Mesendoderm (in vitro differentiated cells): ENCODE measurements around the gene IL6.
"Not testable (repeated sequence)": the region's sequence is repeated elsewhere in the genome, so short reads cannot be mapped to it uniquely, and the experiment has no call there.

ENCODE experiments used
- DNase-seq: peaks from one replicate; pipeline ENCODE4 v3.0.0; 2013
- H2AK5ac ChIP-seq: 2 replicates; pipeline ENCODE4 v1.6.1; 2013; ENCODE audit warnings: low read length, inconsistent platforms
- H2BK120ac ChIP-seq: 2 replicates; pipeline ENCODE4 v1.6.1; 2013; ENCODE audit warnings: low read depth, mild to moderate bottlenecking, low read length, moderate library complexity, mixed read lengths
- H2BK15ac ChIP-seq: replicated peaks from 2 replicates; pipeline ENCODE4 v1.6.1; 2013; ENCODE audit warnings: low read depth, mild to moderate bottlenecking, moderate library complexity
- H2BK5ac ChIP-seq: 2 replicates; pipeline ENCODE4 v1.6.1; 2013; ENCODE audit warnings: low read length, inconsistent platforms
- H3K18ac ChIP-seq: 2 replicates; pipeline ENCODE4 v1.6.1; 2013; ENCODE audit warnings: mild to moderate bottlenecking, low read length, mixed read lengths
- H3K23ac ChIP-seq: one replicate; pipeline ENCODE4 v1.6.1; 2013; ENCODE audit warnings: low read length
- H3K27ac ChIP-seq: 2 replicates; pipeline ENCODE4 v1.5.1; 2013; ENCODE audit warnings: low read depth, mild to moderate bottlenecking, inconsistent platforms, low read length, moderate library complexity
- H3K27me3 ChIP-seq: 2 replicates; pipeline ENCODE4 v1.6.1; 2013; ENCODE audit warnings: low read length, control low read depth, mild to moderate bottlenecking, inconsistent platforms; ENCODE audit not compliant: insufficient read depth, poor library complexity
- H3K36me3 ChIP-seq: 2 replicates; pipeline ENCODE4 v1.6.1; 2013; ENCODE audit warnings: low read length, inconsistent platforms; ENCODE audit not compliant: control insufficient read depth, insufficient read depth
- H3K4ac ChIP-seq: one replicate; pipeline ENCODE4 v1.6.1; 2013; ENCODE audit warnings: low read depth, mild to moderate bottlenecking, low read length, moderate library complexity
- H3K4me1 ChIP-seq: 2 replicates; pipeline ENCODE4 v1.6.1; 2013; ENCODE audit warnings: low read depth, low read length, inconsistent platforms; ENCODE audit not compliant: control insufficient read depth
- H3K4me2 ChIP-seq: 2 replicates; pipeline ENCODE4 v1.6.1; 2013; ENCODE audit warnings: low read length
- H3K4me3 ChIP-seq: 2 replicates; pipeline ENCODE4 v1.5.1; 2013; ENCODE audit warnings: mild to moderate bottlenecking, low read length
- H3K56ac ChIP-seq: one replicate; pipeline ENCODE4 v1.6.1; 2013; ENCODE audit warnings: low read length
- H3K79me1 ChIP-seq: 2 replicates; pipeline ENCODE4 v1.6.1; 2013; ENCODE audit warnings: low read length, inconsistent platforms
- H3K79me2 ChIP-seq: 2 replicates; pipeline ENCODE4 v1.6.1; 2013; ENCODE audit warnings: mild to moderate bottlenecking, low read length; ENCODE audit not compliant: control insufficient read depth, insufficient read depth
- H3K9ac ChIP-seq: 2 replicates; pipeline ENCODE4 v1.6.1; 2013; ENCODE audit warnings: low read length, inconsistent platforms
- H4K5ac ChIP-seq: one replicate; pipeline ENCODE4 v1.6.1; 2013; ENCODE audit warnings: low read length
- H4K8ac ChIP-seq: one replicate; pipeline ENCODE4 v1.6.1; 2013; ENCODE audit warnings: low read depth, mild to moderate bottlenecking, control low read depth, low read length, moderate library complexity
- WGBS: extraction: QIAGEN DNeasy Blood & Tissue Kit; methylation state at CpG from one replicate; pipeline ENCODE4 v1.1.7; 2013; ENCODE audit warnings: low lambda C conversion rate, missing lambda C conversion rate; ENCODE audit not compliant: insufficient coverage; ENCODE audit errors: extremely low coverage; 5-methylcytosine and 5-hydroxymethylcytosine counted together

The IL6 gene

GRCh38 chr7:22681852-22682657 is 44.9 kb upstream of the IL6 start:
- H3K27ac ChIP-seq: no peak overlapping the region
- H3K4me3 ChIP-seq: no peak overlapping the region
- H3K4me1 ChIP-seq: no peaks in the 10 kb centered on the region
- H2BK120ac ChIP-seq: no peak overlapping the region
- H3K79me1 ChIP-seq: no peaks in the 10 kb centered on the region
- H2BK15ac ChIP-seq: no peak overlapping the region
- H3K36me3 ChIP-seq: no peaks in the 10 kb centered on the region
- no peak overlapping the region for H3K18ac ChIP-seq
- H3K56ac ChIP-seq: no peak overlapping the region
- H3K27me3 ChIP-seq: no peaks in the 10 kb centered on the region
- no peak overlapping the region for H4K5ac ChIP-seq
- no peak overlapping the region for H2BK5ac ChIP-seq
- H3K4me2 ChIP-seq: no peak overlapping the region
- no peak overlapping the region for H4K8ac ChIP-seq
- no peak overlapping the region for H3K4ac ChIP-seq
- H2AK5ac ChIP-seq: no peak overlapping the region
- no peak for DNase-seq
- no peak overlapping the region for H3K23ac ChIP-seq
- no peaks in the 10 kb centered on the region for H3K79me2 ChIP-seq
- WGBS: no CpG with 5 or more reads among the region's 4 CpGs
- H3K9ac ChIP-seq: no peak overlapping the region

DNA sequence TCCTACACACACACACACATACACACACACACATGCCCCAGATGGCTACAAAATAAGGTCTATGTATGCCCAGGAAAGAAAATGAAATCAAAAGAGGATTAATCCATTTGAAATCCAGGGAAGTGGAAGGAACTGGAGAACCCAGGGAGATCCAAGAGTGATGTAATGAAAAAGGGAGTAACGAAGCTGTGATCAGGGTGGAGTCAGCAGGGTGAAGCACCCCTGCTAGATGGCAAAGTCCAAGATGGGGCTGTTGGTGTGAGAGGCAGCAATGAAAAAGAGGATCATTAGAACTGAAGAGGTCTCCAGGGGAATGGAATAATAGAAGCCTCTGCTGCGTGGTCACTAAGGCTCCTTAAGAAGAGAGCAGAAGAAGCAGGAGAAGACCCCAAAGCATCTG is 43.6 kb upstream of the IL6 start:
- Histone ChIP-seq H3K4me2 (no peak overlapping the region), H4K8ac (no peak overlapping the region), H2AK5ac (no peak overlapping the region), H3K18ac (no peak overlapping the region), H3K36me3 (no peaks in the 10 kb centered on the region), H3K23ac (no peak overlapping the region), H2BK15ac (no peak overlapping the region), H3K27ac (no peak overlapping the region), H3K79me2 (no peaks in the 10 kb centered on the region), H3K9ac (no peak overlapping the region), H3K27me3 (no peaks in the 10 kb centered on the region), H3K4me1 (no peaks in the 10 kb centered on the region), H3K79me1 (no peaks in the 10 kb centered on the region), H3K4ac (no peak overlapping the region), H3K4me3 (no peak overlapping the region), H4K5ac (no peak overlapping the region), H2BK120ac (no peak overlapping the region), H3K56ac (no peak overlapping the region), H2BK5ac (no peak overlapping the region)
- no peak for DNase-seq
- WGBS: no CpG with 5 or more reads among the region's 2 CpGs

GRCh38 chr7:22686620-22687019 is 40.4 kb upstream of the IL6 start:
- Histone ChIP-seq H2BK5ac (no peak overlapping the region), H3K4me1 (no peaks in the 10 kb centered on the region), H3K27me3 (no peaks in the 10 kb centered on the region), H3K79me2 (no peaks in the 10 kb centered on the region), H3K4ac (no peak overlapping the region), H3K36me3 (no peaks in the 10 kb centered on the region), H3K79me1 (no peaks in the 10 kb centered on the region), H3K27ac (no peak overlapping the region), H2BK120ac (no peak overlapping the region), H3K18ac (no peak overlapping the region), H3K4me2 (no peak overlapping the region), H3K56ac (no peak overlapping the region), H3K9ac (no peak overlapping the region), H4K8ac (no peak overlapping the region), H3K23ac (no peak overlapping the region), H2AK5ac (no peak overlapping the region), H3K4me3 (no peak overlapping the region), H2BK15ac (no peak overlapping the region), H4K5ac (no peak overlapping the region)
- no peak for DNase-seq

DNA sequence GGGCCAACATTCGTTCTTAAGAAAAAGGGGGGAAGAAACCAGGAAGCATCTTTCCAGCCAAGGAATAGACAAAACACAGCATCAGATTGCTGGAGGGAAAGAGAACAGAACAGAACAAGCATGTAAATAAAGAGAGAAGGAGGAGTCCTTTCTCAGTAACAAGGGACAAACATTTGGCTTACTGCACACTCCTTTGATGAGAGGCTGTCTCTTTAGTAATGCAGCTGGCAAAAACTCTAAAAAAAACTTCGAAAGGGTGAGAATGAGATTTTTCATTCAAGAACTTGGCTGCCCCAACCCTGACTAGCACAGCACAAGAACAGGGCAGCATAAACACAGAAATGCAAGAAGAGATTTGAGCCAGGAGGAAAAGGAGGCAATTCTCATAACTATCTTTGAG is 38.9 kb upstream of the IL6 start:
- H3K79me1 ChIP-seq: no peaks in the 10 kb centered on the region
- WGBS: no CpG with 5 or more reads among the region's 2 CpGs
- H2BK5ac ChIP-seq: no peak overlapping the region
- H2BK15ac ChIP-seq: no peak overlapping the region
- H3K4ac ChIP-seq: no peak overlapping the region
- H4K5ac ChIP-seq: no peak overlapping the region
- H3K4me1 ChIP-seq: no peaks in the 10 kb centered on the region
- no peak overlapping the region for H3K56ac ChIP-seq
- no peak overlapping the region for H4K8ac ChIP-seq
- H3K79me2 ChIP-seq: no peaks in the 10 kb centered on the region
- no peaks in the 10 kb centered on the region for H3K36me3 ChIP-seq
- no peak overlapping the region for H3K27ac ChIP-seq
- no peak for DNase-seq
- H3K18ac ChIP-seq: no peak overlapping the region
- H2BK120ac ChIP-seq: no peak overlapping the region
- no peak overlapping the region for H3K4me3 ChIP-seq
- no peak overlapping the region for H3K9ac ChIP-seq
- H2AK5ac ChIP-seq: no peak overlapping the region
- no peak overlapping the region for H3K4me2 ChIP-seq
- no peak overlapping the region for H3K23ac ChIP-seq
- no peaks in the 10 kb centered on the region for H3K27me3 ChIP-seq

DNA sequence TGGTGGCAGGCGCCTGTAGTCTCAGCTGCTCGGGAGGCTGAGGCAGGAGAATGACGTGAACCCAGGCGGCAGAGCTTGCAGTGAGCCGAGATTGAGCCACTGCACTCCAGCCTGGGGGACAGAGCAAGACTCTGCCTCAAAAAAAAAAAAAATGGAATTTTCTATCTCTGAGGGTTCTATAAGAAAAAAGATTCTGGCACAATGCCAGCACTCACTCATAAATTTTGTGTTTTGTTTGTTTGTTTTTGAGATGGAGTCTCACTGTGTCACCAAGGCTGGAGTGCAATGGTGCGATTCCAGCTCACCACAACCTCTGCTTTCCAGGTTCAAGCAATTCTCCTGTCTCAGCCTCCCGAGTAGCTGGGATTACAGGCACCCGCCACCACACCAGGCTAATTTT is 38.1 kb upstream of the IL6 start:
- H3K79me2 ChIP-seq, H2BK15ac ChIP-seq, H3K9ac ChIP-seq, H3K4ac ChIP-seq, H4K8ac ChIP-seq, H2BK5ac ChIP-seq, H4K5ac ChIP-seq, H3K4me2 ChIP-seq, H3K4me1 ChIP-seq, H3K4me3 ChIP-seq, DNase-seq, H3K27me3 ChIP-seq, H3K27ac ChIP-seq, H3K79me1 ChIP-seq, H3K56ac ChIP-seq, H3K23ac ChIP-seq, H3K36me3 ChIP-seq, H2BK120ac ChIP-seq, H2AK5ac ChIP-seq, H3K18ac ChIP-seq: not testable (repeated sequence)
- no CpG with 5 or more reads among the region's 8 CpGs for WGBS

GRCh38 chr7:22694597-22695207 is 32.3 kb upstream of the IL6 start:
- no peak for DNase-seq
- no peak overlapping the region for H2BK120ac ChIP-seq
- H4K8ac ChIP-seq: no peak overlapping the region
- H4K5ac ChIP-seq: no peak overlapping the region
- H2BK5ac ChIP-seq: no peak overlapping the region
- H3K18ac ChIP-seq: no peak overlapping the region
- H3K79me1 ChIP-seq: no peaks in the 10 kb centered on the region
- H3K4me2 ChIP-seq: no peak overlapping the region
- H3K36me3 ChIP-seq: no peaks in the 10 kb centered on the region
- no peak overlapping the region for H2BK15ac ChIP-seq
- no peak overlapping the region for H3K27ac ChIP-seq
- no peak overlapping the region for H3K4ac ChIP-seq
- H3K4me1 ChIP-seq: peaks cover 2% of the 10 kb centered on the region
- no peak overlapping the region for H3K56ac ChIP-seq
- H3K9ac ChIP-seq: no peak overlapping the region
- no peaks in the 10 kb centered on the region for H3K27me3 ChIP-seq
- no peaks in the 10 kb centered on the region for H3K79me2 ChIP-seq
- no CpG with 5 or more reads among the region's 5 CpGs for WGBS
- no peak overlapping the region for H2AK5ac ChIP-seq
- H3K4me3 ChIP-seq: no peak overlapping the region
- H3K23ac ChIP-seq: no peak overlapping the region
